ENCODE results near the gene PIGX.

The PIGX gene

GRCh38 chr3:196711838-196712513 is at the start of gene PIGX, which contains the start of gene CEP19:
PIGX (plus strand) TSS chr3:196712377.
CEP19 (minus strand) TSS chr3:196712250; CDS start chr3:196708657, 3,593 bp downstream.
- DNase-seq = peak; percentile 95

GRCh38 chr3:196662711-196663571 is 49.2 kb upstream of the PIGX start:
- DNase-seq = no peak

GRCh38 chr3:196666001-196666867 is 45.9 kb upstream of the PIGX start:
- DNase-seq = no peak

GRCh38 chr3:196667056-196667825 is 44.9 kb upstream of the PIGX start:
- no peak for DNase-seq

- no peak for DNase-seq
These were observed 41.8 kb upstream of the PIGX start for GRCh38 chr3:196670339-196670738.

GRCh38 chr3:196673632-196674031 is 38.5 kb upstream of the PIGX start:
- DNase-seq = no peak

GRCh38 chr3:196677353-196677752 is 34.8 kb upstream of the PIGX start:
- DNase-seq = no peak

GRCh38 chr3:196677931-196678330 is 34.2 kb upstream of the PIGX start:
- no peak for DNase-seq

- peak; percentile 77 for DNase-seq
These were observed 27.4 kb upstream of the PIGX start for GRCh38 chr3:196684548-196685407.

GRCh38 chr3:196686436-196686835 is 25.7 kb upstream of the PIGX start:
- no peak for DNase-seq

GRCh38 chr3:196688349-196688748 is 23.8 kb upstream of the PIGX start:
- no peak for DNase-seq

GRCh38 chr3:196689941-196690660 is 22.1 kb upstream of the PIGX start:
- no peak for DNase-seq

- no peak for DNase-seq
These were observed 20.8 kb upstream of the PIGX start for GRCh38 chr3:196691386-196691785.

GRCh38 chr3:196694202-196694638 is 18.0 kb upstream of the PIGX start:
- DNase-seq = peak; percentile 67

GRCh38 chr3:196694941-196695848 is 17.0 kb upstream of the PIGX start:
- peak; percentile 44 for DNase-seq

- DNase-seq = no peak
These were observed 16.3 kb upstream of the PIGX start for GRCh38 chr3:196695849-196696226.

GRCh38 chr3:196697270-196697669 is 14.9 kb upstream of the PIGX start:
- DNase-seq = no peak

GRCh38 chr3:196699749-196700148 is 12.4 kb upstream of the PIGX start:
- no peak for DNase-seq

GRCh38 chr3:196700801-196701200 is 11.4 kb upstream of the PIGX start:
- DNase-seq = no peak

Measured in CD4-positive, alpha-beta T cell treated with Interleukin-10 for 1 hour (primary cell).